HG02885 (cell line): ENCODE measurements around the gene LIMK1.
"Not testable (repeated sequence)": the region's sequence is repeated elsewhere in the genome, so short reads cannot be mapped to it uniquely, and the experiment has no call there.

Experiments used
- ATAC-seq: cut with Tn5 transposase; IDR thresholded peaks from one replicate; pipeline ENCODE4 v1.9.1; 2021; ENCODE audit warnings: mild to moderate bottlenecking; ENCODE audit not compliant: unreplicated experiment, poor library complexity

Gene LIMK1

DNA sequence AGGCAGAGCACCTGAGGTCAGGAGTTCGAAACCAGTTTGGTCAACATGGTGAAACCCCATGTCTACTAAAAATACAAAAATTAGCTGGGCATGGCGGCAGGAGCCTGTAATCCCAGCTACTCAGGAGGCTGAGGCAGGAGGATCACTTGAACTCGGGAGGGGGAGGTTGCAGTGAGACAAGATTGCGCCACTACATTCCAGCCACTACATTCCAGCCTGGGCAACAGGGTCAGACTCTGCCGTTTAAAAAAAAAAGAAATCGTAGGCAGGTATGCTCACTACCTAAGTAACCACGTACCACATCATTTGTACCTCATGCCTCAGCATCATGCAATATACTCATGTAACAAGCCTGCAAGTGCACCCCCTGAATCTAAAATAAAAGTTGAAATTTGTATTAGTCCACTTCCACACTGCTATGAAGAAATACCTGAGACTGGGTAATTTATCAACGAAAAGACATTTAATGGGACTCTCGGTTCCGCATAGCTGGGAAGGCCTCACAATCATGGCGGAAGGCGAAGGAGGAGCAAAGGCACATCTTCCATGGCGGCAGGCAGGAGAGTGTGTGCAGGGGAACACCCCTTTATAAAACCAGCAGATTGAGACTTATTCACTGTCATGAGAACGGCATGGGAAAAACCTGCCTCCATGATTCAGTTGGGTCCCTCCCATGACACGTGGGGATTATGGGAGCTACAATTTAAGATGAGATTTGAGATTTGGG, 82.4 kb downstream of the LIMK1 start:
- no peak for ATAC-seq

DNA sequence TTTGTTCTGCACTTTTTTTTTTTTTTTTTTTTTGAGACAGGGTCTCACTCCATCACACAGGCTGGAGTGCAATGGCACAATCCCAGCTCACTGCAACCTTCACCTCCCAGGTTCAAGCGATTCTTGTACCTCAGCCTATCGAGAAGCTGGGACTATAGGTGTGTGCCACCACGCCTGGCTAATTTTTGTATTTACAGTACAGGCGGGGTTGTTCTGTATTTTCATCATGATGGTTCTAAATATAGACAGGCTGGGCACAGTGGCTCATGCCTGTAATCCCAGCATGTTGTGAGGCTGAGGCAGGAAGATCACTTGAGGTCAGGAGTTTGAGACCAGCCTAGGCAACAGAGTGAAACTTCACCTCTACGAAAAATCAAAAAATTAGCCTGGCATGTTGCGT, 83.7 kb downstream of the LIMK1 start:
- not testable (repeated sequence) for ATAC-seq
